ENCODE data around the gene LOXHD1.

The LOXHD1 gene

DNA sequence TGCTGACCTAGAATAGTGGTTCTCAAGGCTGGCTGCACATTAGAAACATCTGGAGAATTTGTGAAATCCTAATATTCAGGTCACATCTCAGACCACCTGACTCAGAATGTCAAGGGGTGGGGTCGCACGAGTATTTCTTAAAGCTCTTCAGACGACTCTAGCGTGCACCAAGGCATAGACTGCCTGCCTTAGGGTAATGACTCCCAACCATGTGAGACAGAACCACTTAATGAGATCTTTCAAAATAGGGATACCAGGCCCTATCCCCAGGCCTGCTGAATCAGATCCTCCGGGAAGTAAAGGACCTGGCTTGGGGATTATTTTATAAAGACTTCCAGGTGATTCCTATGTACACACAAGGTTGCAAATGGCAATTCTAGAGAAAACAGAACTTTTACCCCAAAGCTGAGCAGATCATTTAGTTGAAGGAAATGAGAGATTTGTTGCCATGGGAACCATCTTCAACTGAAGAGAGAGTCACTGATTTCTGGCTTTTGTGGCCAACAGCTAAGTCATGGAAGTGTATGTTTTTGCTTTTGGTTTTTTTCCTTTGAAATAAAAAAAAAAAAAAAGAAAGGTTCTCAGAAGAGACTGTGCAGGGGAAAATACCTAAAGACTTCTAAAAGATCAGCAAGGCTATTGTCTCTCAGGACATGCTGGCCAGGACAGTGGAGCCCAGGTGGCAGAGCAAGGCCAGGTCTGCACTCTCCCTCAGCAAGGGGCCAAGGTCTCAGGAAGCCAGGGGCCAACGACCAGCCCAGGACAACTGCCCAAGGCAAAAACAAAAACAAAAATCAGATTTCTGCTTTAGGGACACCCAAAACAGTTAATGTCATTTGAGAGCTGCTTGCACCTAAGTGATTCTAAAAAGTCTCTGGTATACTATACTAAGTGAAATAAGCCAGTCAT is 15.3 kb upstream of the LOXHD1 start:
- DNase-seq: no peak

DNA sequence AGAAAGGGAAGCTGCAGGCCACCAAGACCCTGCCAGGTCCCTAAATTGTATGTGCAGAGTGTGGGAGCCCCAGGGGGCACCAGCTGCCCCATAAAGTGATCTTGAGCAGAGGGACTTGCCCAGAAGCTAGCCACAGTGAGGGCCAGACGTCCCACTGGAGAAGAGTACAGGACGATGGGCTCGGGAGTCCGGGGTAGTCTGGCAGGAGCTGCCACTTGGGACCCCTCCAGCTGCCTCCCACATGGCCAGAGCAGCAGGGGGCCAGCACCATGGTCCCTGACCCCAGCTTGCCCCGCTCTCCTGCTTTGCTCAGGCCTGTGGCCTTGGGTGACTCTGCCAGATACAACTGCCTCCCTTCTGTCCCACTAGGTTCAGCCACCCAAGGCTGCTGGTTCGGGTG is 11.7 kb upstream of the LOXHD1 start:
- DNase-seq: no peak

GRCh38 chr18:46668135-46668534 is 11.1 kb upstream of the LOXHD1 start:
- DNase-seq: no peak

- DNase-seq: no peak
Measured at GRCh38 chr18:46663539-46663938, 6.5 kb upstream of the LOXHD1 start.

DNA sequence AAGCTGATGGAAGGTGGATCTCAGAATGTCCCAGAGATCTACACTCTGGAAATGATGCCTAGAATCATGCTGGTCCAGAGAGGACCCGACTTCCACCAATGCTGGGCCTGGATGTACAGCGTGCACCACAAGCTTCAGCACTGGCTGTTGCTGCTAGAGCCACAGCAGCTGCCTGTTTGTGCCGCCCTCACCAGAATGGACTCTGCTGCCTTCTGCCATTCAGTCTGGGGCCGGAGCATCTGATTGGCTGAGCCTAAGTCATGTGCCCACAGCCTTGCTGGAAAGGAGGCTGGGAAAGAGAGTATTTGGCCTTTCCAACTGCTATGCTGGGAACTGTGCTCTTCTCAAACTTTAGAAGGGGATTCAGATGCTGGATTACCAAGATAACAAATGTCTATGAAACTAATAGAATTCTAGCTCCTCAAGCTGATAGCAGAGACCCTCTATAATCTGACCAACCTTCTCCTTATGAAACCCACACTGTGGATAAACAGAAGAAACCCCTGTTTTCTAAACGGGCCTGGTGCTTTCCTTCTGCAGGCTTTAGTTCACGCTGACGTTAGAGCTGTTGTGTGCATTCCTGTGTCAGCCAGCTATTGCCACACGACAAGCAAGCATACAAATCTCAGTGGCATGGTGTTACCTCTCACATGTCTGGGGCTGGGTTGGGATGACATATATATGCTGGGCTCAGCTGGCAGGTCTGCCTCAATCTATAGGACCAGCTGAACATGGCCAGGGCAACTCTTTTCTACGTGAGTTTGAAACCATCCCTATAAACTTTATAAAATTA is 4.1 kb upstream of the LOXHD1 start:
- peak; percentile 2 for DNase-seq

DNA sequence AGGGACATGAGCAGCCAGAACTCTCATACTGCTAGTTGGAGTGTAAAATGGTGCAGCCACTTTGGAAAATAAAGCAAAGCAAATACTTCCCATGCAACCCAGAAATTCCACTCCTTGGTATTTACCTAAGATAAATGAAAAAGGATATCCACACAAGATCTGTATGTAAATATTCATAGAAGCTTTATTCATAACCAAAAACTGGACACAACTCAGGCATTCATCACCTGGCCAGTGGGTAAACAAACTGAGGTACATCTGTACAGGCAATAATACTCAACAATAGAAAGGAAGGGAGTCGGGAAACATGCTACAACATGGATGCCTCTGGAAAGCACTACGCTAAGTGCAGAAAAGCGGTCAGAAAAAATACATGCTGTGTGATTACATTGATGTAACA is 2.5 kb upstream of the LOXHD1 start:
- DNase-seq: no peak

DNA sequence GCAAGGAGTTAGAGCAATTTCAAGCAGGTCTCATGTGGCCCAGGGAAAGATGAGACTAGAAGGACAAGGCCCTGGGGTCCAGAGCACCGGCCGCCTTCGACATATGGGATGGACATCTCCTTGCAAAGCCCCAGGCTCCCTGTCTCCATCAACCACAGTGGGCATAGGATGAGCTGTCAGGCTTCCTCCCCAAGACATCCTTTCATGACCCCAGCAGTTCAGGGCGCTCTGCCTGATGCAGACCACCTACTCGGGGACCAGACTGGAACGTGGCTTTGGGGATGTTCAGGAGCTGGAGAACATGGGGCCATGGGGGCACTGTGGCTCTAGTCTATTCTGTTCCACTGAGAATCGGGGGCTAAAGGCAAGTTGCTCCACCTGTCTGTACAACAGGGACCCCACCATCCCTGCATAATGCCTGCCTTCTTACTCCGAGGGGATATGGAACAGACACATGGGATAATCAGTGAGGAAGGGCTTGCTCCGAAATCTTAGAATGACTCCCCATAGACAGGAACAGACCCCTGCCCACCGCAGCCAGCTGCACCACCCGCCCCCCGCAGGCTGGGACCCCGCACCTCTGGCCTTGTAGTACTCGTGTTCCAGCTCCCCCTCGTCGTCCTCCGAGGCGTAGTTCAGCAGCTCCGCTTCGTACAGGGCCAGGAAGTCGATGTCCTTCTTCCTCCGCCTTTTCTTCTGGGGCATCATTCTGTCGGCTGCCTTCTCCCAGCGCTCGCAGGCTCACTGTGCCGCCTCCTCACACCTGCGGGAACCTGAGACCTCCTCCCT is 500 bp downstream of the LOXHD1 start:
- no peak for DNase-seq

GRCh38 chr18:46652372-46652771 is 4.6 kb downstream of the LOXHD1 start:
- no peak for DNase-seq

DNA sequence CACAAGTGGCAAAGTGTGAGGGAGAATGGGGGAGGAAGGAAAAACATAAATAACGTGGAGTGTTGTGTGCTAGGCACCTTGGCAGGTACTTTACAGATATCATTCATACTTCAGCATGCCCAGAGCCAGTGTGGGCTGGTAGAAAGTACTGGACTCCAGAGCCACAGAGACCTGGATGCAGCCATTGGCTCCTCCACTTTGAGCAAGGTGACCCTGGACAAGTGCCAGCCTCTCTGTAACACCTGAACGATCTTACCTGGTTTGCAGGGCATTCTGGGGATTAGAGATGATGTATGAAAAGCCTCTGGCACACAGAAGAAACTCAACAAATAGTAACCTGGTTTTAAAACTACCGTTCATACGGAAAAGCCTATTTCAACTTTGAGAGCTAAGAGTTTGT is 6.3 kb downstream of the LOXHD1 start:
- no peak for DNase-seq

DNA sequence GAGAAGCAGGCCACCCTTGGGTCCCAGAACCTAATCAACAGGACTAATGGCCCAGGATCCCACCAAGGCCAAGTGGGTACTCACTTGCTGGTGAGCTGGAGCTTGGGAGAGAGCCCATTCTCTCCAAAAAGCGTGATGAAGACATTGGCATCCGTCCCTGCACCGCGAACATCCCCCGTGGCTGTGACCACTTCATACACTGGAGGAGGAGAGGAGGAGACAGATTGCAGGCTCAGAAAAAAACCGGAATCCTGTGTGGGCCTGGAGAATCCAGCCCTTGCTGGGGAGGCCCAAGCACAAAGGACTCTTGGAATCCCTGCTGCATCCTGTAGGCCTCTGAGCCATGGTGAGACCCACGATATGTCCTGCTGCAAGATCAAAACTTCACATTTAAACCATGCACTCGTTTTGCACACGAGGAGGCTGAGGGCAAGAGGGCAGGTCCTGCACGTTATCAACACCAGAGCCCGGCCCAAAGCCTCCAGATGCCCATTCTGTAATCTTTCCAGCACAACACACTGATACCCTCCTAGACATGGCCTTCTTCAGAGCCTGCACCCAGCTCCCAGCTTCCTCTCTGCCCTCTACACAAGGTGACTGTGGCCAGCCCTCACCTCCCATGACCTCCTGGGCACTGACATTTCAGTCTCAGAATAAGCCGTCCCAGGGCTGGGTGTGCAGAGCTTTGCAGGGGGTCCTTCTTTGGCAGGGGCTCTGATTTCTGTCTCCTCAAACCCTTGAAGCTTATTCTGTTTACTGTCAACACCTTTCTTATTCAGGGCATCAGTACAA is 7.8 kb downstream of the LOXHD1 start:
- no peak for DNase-seq

- DNase-seq: no peak
Measured at GRCh38 chr18:46646468-46646867, 10.6 kb downstream of the LOXHD1 start.

DNA sequence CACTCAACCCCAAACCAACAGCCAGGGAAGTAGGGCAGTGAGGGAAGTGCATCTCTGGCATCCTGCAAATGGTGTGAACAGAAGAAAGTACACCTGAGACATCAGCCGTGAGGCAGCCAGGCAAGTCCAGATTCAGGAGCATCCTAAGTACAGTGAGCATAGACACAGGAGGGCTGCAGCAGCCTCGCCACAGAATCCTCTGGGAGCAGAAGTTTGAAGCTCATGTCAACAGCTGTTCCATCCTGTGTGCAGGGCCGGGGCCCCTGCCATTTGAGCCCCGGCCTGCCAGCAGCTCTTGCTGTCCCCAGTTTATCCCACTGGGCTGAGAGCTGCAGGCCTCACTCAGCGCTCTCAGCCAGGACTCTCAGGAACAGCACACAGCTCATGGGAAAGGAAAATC is 14.5 kb downstream of the LOXHD1 start:
- DNase-seq: no peak

DNA sequence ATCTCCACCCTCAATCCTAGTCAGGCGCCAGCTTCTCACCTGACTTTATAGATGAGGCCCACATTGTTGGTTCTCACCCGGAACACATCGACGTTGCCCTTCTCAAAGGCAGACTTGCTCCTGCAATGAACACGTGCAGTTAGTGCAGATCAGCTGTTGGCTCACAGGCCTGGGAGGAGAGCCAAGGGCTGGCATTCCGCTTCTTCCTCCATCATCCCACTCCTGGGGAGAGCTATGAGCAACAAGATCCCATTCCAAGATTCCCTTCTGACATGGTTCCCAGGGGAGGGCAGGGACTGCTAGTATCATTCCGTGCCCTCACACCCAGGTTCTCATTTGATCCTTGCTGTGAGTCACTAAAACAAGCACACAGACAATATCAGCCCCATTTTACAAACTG is 15.1 kb downstream of the LOXHD1 start:
- DNase-seq: no peak

DNA sequence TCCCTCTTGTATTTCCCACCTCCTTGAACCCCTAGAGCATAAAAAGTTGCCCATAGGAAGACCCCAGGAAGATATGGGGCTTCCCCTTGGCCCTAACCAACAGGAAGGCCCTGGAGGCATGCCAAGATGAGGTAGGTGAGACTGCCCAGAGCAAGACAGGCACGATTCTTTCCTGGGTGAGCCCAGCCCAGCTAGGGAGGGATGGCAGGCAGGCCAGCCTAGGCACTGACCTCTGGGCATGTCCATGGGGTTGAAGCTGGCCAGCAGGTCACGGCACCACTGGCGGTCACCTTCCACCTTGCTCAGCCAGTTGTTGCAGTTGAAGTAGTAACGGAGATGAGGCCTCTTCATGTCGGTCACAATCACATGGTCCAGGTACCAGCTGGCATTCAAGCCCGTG is 17.6 kb downstream of the LOXHD1 start:
- no peak for DNase-seq

DNA sequence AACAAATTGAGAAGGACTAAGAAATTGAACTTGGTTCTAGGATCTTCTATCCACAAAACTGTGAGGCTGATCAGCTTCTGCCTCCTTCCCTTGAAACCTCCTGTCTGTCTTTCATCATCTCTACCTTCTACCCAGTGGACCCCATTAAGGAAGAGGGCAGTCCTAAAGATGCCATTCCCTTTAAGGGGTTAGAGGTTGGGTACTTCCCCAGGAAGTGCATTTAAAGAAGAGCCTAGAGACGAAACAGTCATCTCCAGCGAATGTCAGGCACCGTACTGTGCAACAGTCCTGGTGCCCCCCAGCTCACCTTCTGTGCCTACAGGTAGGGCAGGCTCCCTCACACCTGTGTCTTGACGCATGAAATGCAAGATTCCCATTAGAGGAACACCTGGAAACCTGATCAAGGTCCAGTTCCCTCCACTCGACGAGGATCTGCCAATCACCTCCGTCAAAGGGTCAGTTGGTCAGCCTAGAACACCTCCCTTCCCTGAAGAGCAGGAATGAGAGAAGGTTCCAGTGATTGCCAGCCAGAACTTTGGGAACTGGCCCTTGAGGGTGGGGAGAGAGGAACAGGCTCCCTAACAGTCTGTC is 20.9 kb downstream of the LOXHD1 start:
- DNase-seq: no peak

- DNase-seq: no peak
Measured at GRCh38 chr18:46632401-46633071, 24.5 kb downstream of the LOXHD1 start.

GRCh38 chr18:46630991-46631390 is 26.0 kb downstream of the LOXHD1 start:
- no peak for DNase-seq

DNA sequence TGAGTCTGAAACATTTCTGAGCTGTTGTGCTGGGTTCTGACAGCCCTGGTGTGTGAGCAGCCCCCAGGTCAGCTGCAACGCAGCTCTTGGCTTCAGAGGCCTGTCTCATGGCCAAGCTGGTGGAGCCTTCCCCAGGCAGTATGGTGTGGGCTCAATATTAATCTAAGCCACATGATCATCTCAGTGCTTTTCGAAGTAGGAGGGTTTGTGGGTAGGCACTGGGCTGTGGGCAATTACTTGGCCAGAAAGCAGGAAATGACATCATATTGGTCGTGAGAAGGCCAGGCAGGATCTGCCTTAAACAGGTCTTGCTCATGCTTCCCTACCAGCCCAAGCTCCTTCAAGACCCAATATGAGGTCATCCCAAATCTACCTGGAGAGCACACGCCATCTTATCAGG is 26.9 kb downstream of the LOXHD1 start:
- DNase-seq: no peak

DNA sequence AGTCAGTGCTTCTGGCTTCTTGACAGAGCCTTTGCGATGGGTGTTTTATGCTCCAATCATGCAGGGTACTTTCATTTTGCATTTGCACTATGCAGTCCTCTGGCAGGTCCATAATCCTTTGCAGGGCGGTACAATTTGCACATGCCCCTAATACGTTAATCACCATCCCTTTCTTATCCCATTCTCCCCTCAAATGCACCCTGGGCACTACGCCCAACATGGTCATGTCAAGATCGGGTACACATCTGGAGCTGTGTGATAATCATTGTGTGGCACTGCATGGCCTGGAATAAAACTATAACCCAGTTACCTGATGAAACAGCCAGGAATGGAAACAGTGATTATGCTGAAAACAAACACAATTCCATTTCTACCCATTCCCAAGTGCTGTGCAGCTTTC is 27.7 kb downstream of the LOXHD1 start:
- DNase-seq: no peak

- DNase-seq: no peak
Measured at GRCh38 chr18:46628206-46628605, 28.8 kb downstream of the LOXHD1 start.

- no peak for DNase-seq
Measured at GRCh38 chr18:46627136-46627535, 29.9 kb downstream of the LOXHD1 start.

GRCh38 chr18:46625069-46625468 is 32.0 kb downstream of the LOXHD1 start:
- DNase-seq: no peak
